ENCODE data around the gene DNAI1.

DNA sequence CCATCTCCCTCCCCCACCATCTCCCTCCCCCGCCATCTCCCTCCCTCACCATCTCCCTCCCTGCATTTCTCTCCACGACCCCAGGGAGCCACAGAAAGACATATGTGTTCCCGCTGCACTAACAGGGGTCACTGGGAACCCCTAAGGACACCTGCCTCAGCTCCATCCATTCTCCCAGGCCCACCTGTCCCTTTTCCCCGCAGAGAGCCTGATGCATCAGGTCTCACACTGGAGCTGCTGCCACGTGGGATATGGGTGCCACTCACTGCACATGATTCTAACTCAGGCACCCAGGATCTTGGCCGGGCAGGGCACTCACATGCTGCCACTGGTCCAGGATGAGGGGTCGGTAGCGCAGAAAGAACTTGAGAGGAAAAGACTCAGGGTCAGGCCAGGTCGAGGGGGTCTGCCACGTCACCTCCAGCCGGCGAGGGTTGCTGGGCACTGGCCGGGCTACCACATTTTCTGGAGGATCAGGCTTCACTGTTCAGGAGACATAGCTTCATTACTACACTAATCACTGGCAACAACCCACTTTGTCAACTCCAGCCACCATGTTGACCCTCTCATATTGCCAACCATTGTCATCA lies 97.4 kb downstream of the DNAI1 start:
- TF ChIP-seq MAX (IDR thresholded peaks at IDR 0.05) (no peak), POLR2A (IDR thresholded peaks at IDR 0.05; ENCODE audit: low read length) (no peak), CBX8 (IDR thresholded peaks at IDR 0.05) (no peak), CHD4 (IDR thresholded peaks at IDR 0.05; ENCODE audit: borderline replicate concordance) (no peak), MYC (IDR thresholded peaks at IDR 0.05; ENCODE audit: borderline replicate concordance, low read length) (no peak), CEBPB (IDR thresholded peaks at IDR 0.05) (no peak), KDM1A (IDR thresholded peaks at IDR 0.05; ENCODE audit: low read depth) (no peak), CTCF (IDR thresholded peaks at IDR 0.05) (no peak)
